Measurements from ENCODE around the gene VARS2.

VARS2 gene

GRCh38 chr6:30930506-30930905 is 16.5 kb downstream of the VARS2 start:
- ChIA-PET CTCF (interaction anchor here (0.9 to 4.2 kb wide), 7 partner anchors 10 to 157 kb away, joined by 3 to 32 read pairs (median 15); partner anchors contain the start of genes MUCL3 and VARS2), POLR2A (no interaction called here)
- TF ChIP-seq, protein P1, sequence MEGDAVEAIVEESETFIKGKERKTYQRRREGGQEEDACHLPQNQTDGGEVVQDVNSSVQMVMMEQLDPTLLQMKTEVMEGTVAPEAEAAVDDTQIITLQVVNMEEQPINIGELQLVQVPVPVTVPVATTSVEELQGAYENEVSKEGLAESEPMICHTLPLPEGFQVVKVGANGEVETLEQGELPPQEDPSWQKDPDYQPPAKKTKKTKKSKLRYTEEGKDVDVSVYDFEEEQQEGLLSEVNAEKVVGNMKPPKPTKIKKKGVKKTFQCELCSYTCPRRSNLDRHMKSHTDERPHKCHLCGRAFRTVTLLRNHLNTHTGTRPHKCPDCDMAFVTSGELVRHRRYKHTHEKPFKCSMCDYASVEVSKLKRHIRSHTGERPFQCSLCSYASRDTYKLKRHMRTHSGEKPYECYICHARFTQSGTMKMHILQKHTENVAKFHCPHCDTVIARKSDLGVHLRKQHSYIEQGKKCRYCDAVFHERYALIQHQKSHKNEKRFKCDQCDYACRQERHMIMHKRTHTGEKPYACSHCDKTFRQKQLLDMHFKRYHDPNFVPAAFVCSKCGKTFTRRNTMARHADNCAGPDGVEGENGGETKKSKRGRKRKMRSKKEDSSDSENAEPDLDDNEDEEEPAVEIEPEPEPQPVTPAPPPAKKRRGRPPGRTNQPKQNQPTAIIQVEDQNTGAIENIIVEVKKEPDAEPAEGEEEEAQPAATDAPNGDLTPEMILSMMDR (IDR thresholded peaks at IDR 0.05; ENCODE audit: insufficient read depth, low read length, missing control alignments), result no peak
- no peak for DNase-seq (ENCODE audit: low read depth, low spot score)
- no peak overlapping the region for H3K4me3 ChIP-seq (ENCODE audit: low read depth, low read length)

- DNase-seq (ENCODE audit: low read depth, low spot score), result no peak
- ChIA-PET CTCF (interaction anchor here (0.9 to 4.2 kb wide), 6 partner anchors 9 to 148 kb away, joined by 3 to 32 read pairs (median 20); partner anchors contain the start of genes MUCL3 and VARS2), POLR2A (no interaction called here)
- TF ChIP-seq, protein P1 (IDR thresholded peaks at IDR 0.05; ENCODE audit: insufficient read depth, low read length, missing control alignments), result no peak
- H3K4me3 ChIP-seq (ENCODE audit: low read depth, low read length), result no peak overlapping the region
These were observed 17.2 kb downstream of the VARS2 start for GRCh38 chr6:30931272-30931671.

GRCh38 chr6:30931969-30932645 is 18.1 kb downstream of the VARS2 start, which contains the start of gene SFTA2:
Gene SFTA2, minus strand, starts transcription at chr6:30932170. Its CDS starts 74 bp downstream, at chr6:30932096.
- POLR2A ChIA-PET, result no interaction called here
- CTCF ChIA-PET, result interaction anchor here (0.5 to 4.2 kb wide), 6 partner anchors 9 to 147 kb away, joined by 3 to 32 read pairs (median 20); partner anchors contain the start of genes MUCL3 and VARS2
- DNase-seq (ENCODE audit: low read depth, low spot score), result no peak
- H3K4me3 ChIP-seq (ENCODE audit: low read depth, low read length), result no peak within 1 kb of the TSS
- TF ChIP-seq, protein P1 (IDR thresholded peaks at IDR 0.05; ENCODE audit: insufficient read depth, low read length, missing control alignments), result no peak

DNA sequence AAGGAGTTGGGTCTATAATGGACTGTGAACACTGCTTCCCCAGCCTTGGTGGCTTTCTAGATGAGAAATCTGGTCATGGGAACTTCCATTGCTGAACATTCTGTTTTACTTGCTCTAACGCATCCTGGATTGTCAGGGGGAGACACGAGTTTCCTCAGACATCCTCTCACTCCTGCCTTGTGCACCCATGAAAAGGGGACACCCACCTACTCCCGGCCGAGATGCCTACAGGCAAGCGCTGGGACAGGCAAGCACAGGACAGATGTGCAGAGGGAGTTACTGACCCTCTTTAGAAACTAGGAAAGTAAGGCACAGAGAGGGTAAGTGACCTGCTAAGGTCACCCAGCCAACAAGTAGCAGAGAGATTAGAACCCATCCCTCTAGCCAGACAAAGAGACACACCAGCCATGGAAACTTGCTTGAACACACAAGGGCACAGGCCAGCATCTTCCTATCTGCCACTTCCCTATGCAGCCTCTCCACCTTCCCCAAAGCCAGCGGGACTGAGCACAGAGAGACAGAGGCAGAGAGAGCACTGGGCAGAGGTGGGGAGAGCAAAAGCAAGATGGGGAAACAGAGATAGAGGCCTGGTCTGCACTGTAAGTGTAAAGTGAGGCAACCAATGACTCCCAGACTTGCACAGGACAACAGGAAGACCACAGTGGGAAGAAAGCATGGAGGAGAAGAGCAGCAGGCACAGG is 18.8 kb downstream of the VARS2 start:
- TF ChIP-seq, protein P1 (IDR thresholded peaks at IDR 0.05; ENCODE audit: insufficient read depth, low read length, missing control alignments), result no peak
- no peak for DNase-seq (ENCODE audit: low read depth, low spot score)
- ChIA-PET POLR2A (no interaction called here), CTCF (interaction anchor here (3.5 kb wide), 1 partner anchor 9 kb away, joined by 25 read pairs; the partner anchor contains the start of gene MUCL3)
- no peak overlapping the region for H3K4me3 ChIP-seq (ENCODE audit: low read depth, low read length)

- POLR2A ChIA-PET, result no interaction called here
- DNase-seq (ENCODE audit: low read depth, low spot score), result no peak
- CTCF ChIA-PET, result interaction anchor here (0.9 to 3.3 kb wide), 6 partner anchors 11 to 145 kb away, joined by 4 to 22 read pairs (median 4); partner anchors contain the start of gene VARS2
- no peak overlapping the region for H3K4me3 ChIP-seq (ENCODE audit: low read depth, low read length)
- TF ChIP-seq, protein P1 (IDR thresholded peaks at IDR 0.05; ENCODE audit: insufficient read depth, low read length, missing control alignments), result no peak
These were observed 21.0 kb downstream of the VARS2 start for GRCh38 chr6:30935018-30935417.

DNA sequence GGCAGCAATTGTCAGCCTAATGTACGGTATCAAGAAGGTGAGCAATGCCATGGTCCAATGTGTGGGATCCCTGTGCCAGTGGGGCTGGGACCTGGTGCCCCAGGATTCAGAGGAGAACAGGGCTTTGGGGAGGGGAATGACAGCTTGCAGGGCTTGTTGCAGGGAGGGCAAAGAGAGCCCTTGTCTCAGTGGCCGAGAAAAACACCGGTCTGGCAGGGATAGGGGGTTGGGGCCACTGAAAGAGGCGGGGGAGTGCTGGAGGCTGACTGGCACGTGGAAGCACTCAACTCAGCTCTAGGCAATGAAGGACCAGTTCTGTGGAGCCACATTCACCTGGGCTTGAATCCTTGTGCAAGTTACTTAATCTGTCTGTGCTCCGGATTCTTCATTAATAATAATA is 23.2 kb downstream of the VARS2 start:
- POLR2A ChIA-PET, result no interaction called here
- CTCF ChIA-PET, result interaction anchor here (1.3 to 7.0 kb wide), 4 partner anchors 21 to 146 kb away, joined by 5 to 60 read pairs (median 18); partner anchors contain the start of gene VARS2
- no peak for DNase-seq (ENCODE audit: low read depth, low spot score)
- TF ChIP-seq, protein P1 (IDR thresholded peaks at IDR 0.05; ENCODE audit: insufficient read depth, low read length, missing control alignments), result no peak
- no peak overlapping the region for H3K4me3 ChIP-seq (ENCODE audit: low read depth, low read length)

Data from AG04449 (cell line).